ENCODE results near the gene PRCP.
A peak's percentile ranks its signal among the peaks of the same experiment; 100 is the strongest.
"Not testable (repeated sequence)": the region's sequence is repeated elsewhere in the genome, so short reads cannot be mapped to it uniquely, and the experiment has no call there.

Gene PRCP

GRCh38 chr11:82869657-82870056, 30.6 kb downstream of the PRCP start:
- no peak for DNase-seq

- peak; percentile 85 for DNase-seq
Measured at GRCh38 chr11:82867495-82868082, 32.6 kb downstream of the PRCP start.

- no peak for DNase-seq
Measured at GRCh38 chr11:82865841-82866240, 34.4 kb downstream of the PRCP start.

- DNase-seq, result peak; percentile 61
Measured at GRCh38 chr11:82864268-82864667, 36.0 kb downstream of the PRCP start.

GRCh38 chr11:82863209-82863608, 37.0 kb downstream of the PRCP start:
- DNase-seq, result no peak

- no peak for DNase-seq
Measured at GRCh38 chr11:82862379-82862778, 37.9 kb downstream of the PRCP start.

GRCh38 chr11:82859750-82860149, 40.5 kb downstream of the PRCP start:
- DNase-seq, result no peak

GRCh38 chr11:82858556-82859091, 41.6 kb downstream of the PRCP start:
- DNase-seq, result no peak

- no peak for DNase-seq
Measured at GRCh38 chr11:82858133-82858532, 42.1 kb downstream of the PRCP start.

GRCh38 chr11:82857145-82857544, 43.1 kb downstream of the PRCP start:
- no peak for DNase-seq

GRCh38 chr11:82855616-82856015, 44.6 kb downstream of the PRCP start:
- no peak for DNase-seq

- DNase-seq, result not testable (repeated sequence)
Measured at GRCh38 chr11:82854916-82855315, 45.3 kb downstream of the PRCP start.

- no peak for DNase-seq
Measured at GRCh38 chr11:82854242-82854641, 46.0 kb downstream of the PRCP start.

GRCh38 chr11:82848829-82849228, 51.4 kb downstream of the PRCP start:
- no peak for DNase-seq

GRCh38 chr11:82845356-82846353, 54.6 kb downstream of the PRCP start:
- no peak for DNase-seq

GRCh38 chr11:82843057-82843795, 57.0 kb downstream of the PRCP start:
- no peak for DNase-seq

- no peak for DNase-seq
Measured at GRCh38 chr11:82842019-82842418, 58.2 kb downstream of the PRCP start.

GRCh38 chr11:82837650-82838049, 62.6 kb downstream of the PRCP start:
- peak; percentile 92 for DNase-seq

- no peak for DNase-seq
Measured at GRCh38 chr11:82832983-82833382, 67.2 kb downstream of the PRCP start.

- DNase-seq, result peak; percentile 23
Measured at GRCh38 chr11:82831364-82831763, 68.9 kb downstream of the PRCP start.

- DNase-seq, result no peak
Measured at GRCh38 chr11:82830746-82831145, 69.5 kb downstream of the PRCP start.

- DNase-seq, result no peak
Measured at GRCh38 chr11:82829101-82829500, 71.1 kb downstream of the PRCP start.

- no peak for DNase-seq
Measured at GRCh38 chr11:82828472-82828871, 71.8 kb downstream of the PRCP start.

All from NCI-H1105 treated with DMSO at 0.1 percent for 48 hours (cell line).